ENCODE measurements around the gene EFCAB9.

Gene EFCAB9

DNA sequence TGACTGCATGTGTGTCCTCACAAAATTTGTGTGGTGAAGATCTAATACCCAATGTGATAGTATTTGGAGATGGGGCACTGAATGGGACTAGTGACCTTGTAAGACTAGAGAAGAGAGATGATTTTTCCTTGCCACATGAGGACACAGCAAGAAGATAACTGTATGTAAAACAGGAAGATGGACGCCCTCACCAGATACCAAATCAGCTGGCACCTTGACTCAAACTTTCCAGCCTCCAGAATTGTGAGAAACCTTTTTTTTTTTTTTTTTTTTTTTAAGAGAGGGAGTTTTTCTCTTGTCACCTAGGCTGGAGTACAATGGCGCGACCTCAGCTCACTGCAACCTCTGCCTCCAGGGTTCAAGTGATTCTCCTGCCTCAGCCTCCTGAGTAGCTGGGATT is 49.3 kb downstream of the EFCAB9 start:
- H3K4me3 ChIP-seq (ENCODE audit: low read depth, low read length) = no peak overlapping the region
- peaks cover 34% of the 10 kb centered on the region for H3K79me2 ChIP-seq (ENCODE audit: control insufficient read depth, insufficient read depth, low read length, unreplicated experiment)
- no peaks in the 10 kb centered on the region for H3K4me1 ChIP-seq (ENCODE audit: control insufficient read depth, insufficient read depth, low read length, unreplicated experiment)
- H2AFZ ChIP-seq (ENCODE audit: low read length, unreplicated experiment) = no peak overlapping the region
- no peaks in the 10 kb centered on the region for H3K27me3 ChIP-seq (ENCODE audit: insufficient read depth, low read length)
- H3K36me3 ChIP-seq (ENCODE audit: insufficient read depth, low read length) = no peaks in the 10 kb centered on the region
- no peak overlapping the region for H3K27ac ChIP-seq (ENCODE audit: low read depth, low read length)

DNA sequence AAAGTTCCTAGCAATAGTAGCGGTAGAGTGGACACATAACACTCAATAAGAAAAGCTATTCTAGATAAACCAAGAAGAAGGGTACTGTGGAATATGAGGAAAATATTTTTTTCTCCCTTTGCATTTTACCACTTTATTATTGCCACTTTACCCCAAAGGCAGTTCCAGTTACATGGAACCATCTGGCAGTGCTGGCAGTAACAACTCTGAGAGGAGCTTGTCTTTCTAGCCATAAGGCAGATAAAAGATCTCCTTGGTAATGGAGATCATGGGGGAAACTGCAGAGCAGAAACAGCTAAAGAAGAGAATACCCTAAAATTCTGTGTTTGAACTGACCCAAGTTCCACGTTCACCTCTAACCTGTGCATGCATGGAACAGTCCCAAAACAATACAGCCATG is 51.1 kb downstream of the EFCAB9 start:
- Histone ChIP-seq H3K27me3 (ENCODE audit: insufficient read depth, low read length) (no peaks in the 10 kb centered on the region), H3K79me2 (ENCODE audit: control insufficient read depth, insufficient read depth, low read length, unreplicated experiment) (peaks cover 40% of the 10 kb centered on the region), H3K27ac (ENCODE audit: low read depth, low read length) (no peak overlapping the region), H2AFZ (ENCODE audit: low read length, unreplicated experiment) (no peak overlapping the region), H3K36me3 (ENCODE audit: insufficient read depth, low read length) (no peaks in the 10 kb centered on the region), H3K4me1 (ENCODE audit: control insufficient read depth, insufficient read depth, low read length, unreplicated experiment) (no peaks in the 10 kb centered on the region), H3K4me3 (ENCODE audit: low read depth, low read length) (no peak overlapping the region)

DNA sequence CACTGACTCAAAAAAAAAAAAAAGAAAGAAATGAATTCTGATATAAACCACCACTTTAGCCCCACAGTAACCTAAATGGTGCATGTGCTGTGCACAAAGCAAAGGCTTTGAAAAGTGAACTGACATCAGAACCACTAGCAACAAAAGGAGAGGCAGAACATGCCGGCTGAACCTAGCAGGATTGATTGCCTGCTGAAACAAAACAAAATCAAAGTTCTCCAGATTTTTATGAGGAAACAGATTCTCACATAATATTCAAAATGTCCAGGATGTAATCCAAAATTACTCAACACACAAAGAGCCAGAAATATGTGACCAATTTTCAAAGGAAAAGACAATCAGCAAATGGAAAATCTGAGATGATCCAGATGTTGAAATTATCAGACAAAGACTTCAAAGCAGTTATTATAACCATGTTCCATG is 51.7 kb downstream of the EFCAB9 start:
- peaks cover 45% of the 10 kb centered on the region for H3K79me2 ChIP-seq (ENCODE audit: control insufficient read depth, insufficient read depth, low read length, unreplicated experiment)
- H3K4me1 ChIP-seq (ENCODE audit: control insufficient read depth, insufficient read depth, low read length, unreplicated experiment) = no peaks in the 10 kb centered on the region
- no peak overlapping the region for H2AFZ ChIP-seq (ENCODE audit: low read length, unreplicated experiment)
- no peak overlapping the region for H3K4me3 ChIP-seq (ENCODE audit: low read depth, low read length)
- H3K27ac ChIP-seq (ENCODE audit: low read depth, low read length) = no peak overlapping the region
- no peaks in the 10 kb centered on the region for H3K27me3 ChIP-seq (ENCODE audit: insufficient read depth, low read length)
- no peaks in the 10 kb centered on the region for H3K36me3 ChIP-seq (ENCODE audit: insufficient read depth, low read length)

DNA sequence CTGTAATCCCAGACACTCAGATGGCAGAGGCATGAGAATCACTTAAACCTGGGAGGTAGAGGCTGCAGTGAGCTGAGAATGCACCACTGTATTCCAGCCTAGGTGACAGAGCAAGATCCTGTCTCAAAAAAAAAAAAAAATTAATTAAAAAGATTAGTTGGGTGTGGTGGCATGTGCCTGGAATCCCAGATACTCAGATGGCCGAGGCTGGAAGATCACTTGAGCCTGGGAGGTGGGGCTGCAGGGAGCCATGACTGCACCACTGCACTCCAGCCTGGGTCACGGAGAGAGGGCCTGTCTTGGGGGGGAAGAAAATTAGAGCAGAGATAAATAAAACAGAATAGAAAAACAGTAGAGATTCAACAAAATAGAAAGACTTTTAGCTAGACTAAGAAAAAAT is 54.7 kb downstream of the EFCAB9 start:
- no peak overlapping the region for H3K4me3 ChIP-seq (ENCODE audit: low read depth, low read length)
- peaks cover 10% of the 10 kb centered on the region for H3K36me3 ChIP-seq (ENCODE audit: insufficient read depth, low read length)
- no peak overlapping the region for H2AFZ ChIP-seq (ENCODE audit: low read length, unreplicated experiment)
- no peaks in the 10 kb centered on the region for H3K4me1 ChIP-seq (ENCODE audit: control insufficient read depth, insufficient read depth, low read length, unreplicated experiment)
- peaks cover 47% of the 10 kb centered on the region for H3K79me2 ChIP-seq (ENCODE audit: control insufficient read depth, insufficient read depth, low read length, unreplicated experiment)
- H3K27ac ChIP-seq (ENCODE audit: low read depth, low read length) = no peak overlapping the region
- no peaks in the 10 kb centered on the region for H3K27me3 ChIP-seq (ENCODE audit: insufficient read depth, low read length)

DNA sequence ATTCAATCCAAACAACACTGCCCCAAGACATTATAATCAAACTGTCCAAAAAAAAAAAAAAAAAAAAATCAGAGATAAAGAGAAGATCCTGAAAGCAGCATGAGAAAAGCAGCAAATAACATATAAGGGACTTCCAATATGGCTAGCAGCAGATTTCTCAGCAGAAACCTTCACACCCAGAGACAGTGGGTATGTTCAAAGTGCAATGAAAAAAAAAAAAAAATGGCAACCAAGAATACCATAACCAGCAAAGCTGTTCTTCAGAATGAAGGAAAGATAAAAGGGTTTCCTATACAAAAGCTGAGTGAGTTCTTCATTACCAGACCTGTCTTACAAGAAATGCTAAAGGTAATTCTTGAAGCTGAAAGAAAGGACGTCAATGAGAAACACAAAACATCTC is 57.4 kb downstream of the EFCAB9 start:
- Histone ChIP-seq H3K27me3 (ENCODE audit: insufficient read depth, low read length) (no peaks in the 10 kb centered on the region), H3K36me3 (ENCODE audit: insufficient read depth, low read length) (peaks cover 23% of the 10 kb centered on the region), H3K79me2 (ENCODE audit: control insufficient read depth, insufficient read depth, low read length, unreplicated experiment) (peaks cover 34% of the 10 kb centered on the region), H3K4me1 (ENCODE audit: control insufficient read depth, insufficient read depth, low read length, unreplicated experiment) (no peaks in the 10 kb centered on the region), H3K27ac (ENCODE audit: low read depth, low read length) (no peak overlapping the region), H3K4me3 (ENCODE audit: low read depth, low read length) (no peak overlapping the region), H2AFZ (ENCODE audit: low read length, unreplicated experiment) (no peak overlapping the region)

DNA sequence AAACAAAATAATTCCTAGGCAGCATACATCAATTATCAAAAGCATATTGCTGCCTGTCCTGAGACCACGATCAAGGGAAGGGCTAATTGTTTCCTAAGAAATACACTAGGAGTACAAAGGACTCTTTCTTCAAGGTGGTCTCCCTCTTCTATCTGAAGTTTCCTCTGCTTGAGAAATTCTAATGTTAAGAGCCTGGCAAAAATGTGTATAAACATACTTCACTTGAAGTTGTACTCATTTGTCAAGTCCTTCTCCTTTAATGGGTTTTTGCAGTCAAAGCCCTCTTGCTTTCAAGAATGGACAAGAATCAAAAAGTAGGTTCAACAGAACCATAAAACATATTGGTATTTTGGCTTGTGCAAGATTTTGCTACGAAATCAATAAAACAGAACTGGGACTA is 58.5 kb downstream of the EFCAB9 start:
- peaks cover 26% of the 10 kb centered on the region for H3K79me2 ChIP-seq (ENCODE audit: control insufficient read depth, insufficient read depth, low read length, unreplicated experiment)
- no peak overlapping the region for H3K27ac ChIP-seq (ENCODE audit: low read depth, low read length)
- H3K4me3 ChIP-seq (ENCODE audit: low read depth, low read length) = no peak overlapping the region
- no peaks in the 10 kb centered on the region for H3K27me3 ChIP-seq (ENCODE audit: insufficient read depth, low read length)
- peaks cover 23% of the 10 kb centered on the region for H3K36me3 ChIP-seq (ENCODE audit: insufficient read depth, low read length)
- H3K4me1 ChIP-seq (ENCODE audit: control insufficient read depth, insufficient read depth, low read length, unreplicated experiment) = no peaks in the 10 kb centered on the region
- H2AFZ ChIP-seq (ENCODE audit: low read length, unreplicated experiment) = no peak overlapping the region
